Measurements from ENCODE around the gene PRR33.

The PRR33 gene

GRCh38 chr11:1899686-1900085, 8.0 kb upstream of the PRR33 start:
- Histone ChIP-seq H4K20me1 (ENCODE audit: control insufficient read depth, insufficient read depth, low read depth, low read length) (no peaks in the 10 kb centered on the region), H3F3A (ENCODE audit: control insufficient read depth, insufficient read depth) (no peaks in the 10 kb centered on the region), H3K79me2 (ENCODE audit: control insufficient read depth, low read length) (no peaks in the 10 kb centered on the region), H3K9me3 (ENCODE audit: control insufficient read depth, insufficient read depth, low read length) (no peaks in the 10 kb centered on the region), H3K4me2 (ENCODE audit: low read length) (no peak overlapping the region), H3K4me3 (ENCODE audit: low read length) (no peak overlapping the region), H3K27me3 (ENCODE audit: control insufficient read depth, low read length) (peaks cover 16% of the 10 kb centered on the region), H3K9me2 (replicated peaks; ENCODE audit: control insufficient read depth, low read length) (no peaks in the 10 kb centered on the region), H3K4me1 (ENCODE audit: control insufficient read depth, low read length) (no peaks in the 10 kb centered on the region), H3K27ac (ENCODE audit: low read depth, low read length) (no peak overlapping the region), H3K36me3 (ENCODE audit: control insufficient read depth, low read length) (no peaks in the 10 kb centered on the region)
- no peak for TF ChIP-seq EZH2phosphoT487 (IDR thresholded peaks at IDR 0.05; ENCODE audit: borderline replicate concordance, low read length)
- TF ChIP-seq CTCF (IDR thresholded peaks at IDR 0.05; ENCODE audit: low read depth, low read length, poor library complexity, severe bottlenecking): no peak

- H3K4me1 ChIP-seq (ENCODE audit: control insufficient read depth, low read length): no peaks in the 10 kb centered on the region
- TF ChIP-seq EZH2phosphoT487 (IDR thresholded peaks at IDR 0.05; ENCODE audit: borderline replicate concordance, low read length): no peak
- TF ChIP-seq CTCF (IDR thresholded peaks at IDR 0.05; ENCODE audit: low read depth, low read length, poor library complexity, severe bottlenecking): no peak
- H3K9me2 ChIP-seq (replicated peaks; ENCODE audit: control insufficient read depth, low read length): no peaks in the 10 kb centered on the region
- peaks cover 16% of the 10 kb centered on the region for H3K27me3 ChIP-seq (ENCODE audit: control insufficient read depth, low read length)
- H4K20me1 ChIP-seq (ENCODE audit: control insufficient read depth, insufficient read depth, low read depth, low read length): no peaks in the 10 kb centered on the region
- no peaks in the 10 kb centered on the region for H3K9me3 ChIP-seq (ENCODE audit: control insufficient read depth, insufficient read depth, low read length)
- no peaks in the 10 kb centered on the region for H3K79me2 ChIP-seq (ENCODE audit: control insufficient read depth, low read length)
- no peaks in the 10 kb centered on the region for H3K36me3 ChIP-seq (ENCODE audit: control insufficient read depth, low read length)
- H3K27ac ChIP-seq (ENCODE audit: low read depth, low read length): no peak overlapping the region
- H3K4me3 ChIP-seq (ENCODE audit: low read length): no peak overlapping the region
- H3K4me2 ChIP-seq (ENCODE audit: low read length): no peak overlapping the region
- no peaks in the 10 kb centered on the region for H3F3A ChIP-seq (ENCODE audit: control insufficient read depth, insufficient read depth)
Measured at GRCh38 chr11:1899090-1899489, 7.4 kb upstream of the PRR33 start.

GRCh38 chr11:1896923-1897322, 5.2 kb upstream of the PRR33 start:
- no peaks in the 10 kb centered on the region for H3K79me2 ChIP-seq (ENCODE audit: control insufficient read depth, low read length)
- peaks cover 16% of the 10 kb centered on the region for H3K27me3 ChIP-seq (ENCODE audit: control insufficient read depth, low read length)
- H3K4me3 ChIP-seq (ENCODE audit: low read length): no peak overlapping the region

More at GRCh38 chr11:1896923-1897322, 5.2 kb upstream of the PRR33 start:
- Histone ChIP-seq H3K9me3 (ENCODE audit: control insufficient read depth, insufficient read depth, low read length) (no peaks in the 10 kb centered on the region), H3K4me1 (ENCODE audit: control insufficient read depth, low read length) (no peaks in the 10 kb centered on the region), H3K27ac (ENCODE audit: low read depth, low read length) (no peak overlapping the region), H3K4me2 (ENCODE audit: low read length) (no peak overlapping the region), H3K9me2 (replicated peaks; ENCODE audit: control insufficient read depth, low read length) (no peaks in the 10 kb centered on the region), H4K20me1 (ENCODE audit: control insufficient read depth, insufficient read depth, low read depth, low read length) (no peaks in the 10 kb centered on the region), H3K36me3 (ENCODE audit: control insufficient read depth, low read length) (no peaks in the 10 kb centered on the region), H3F3A (ENCODE audit: control insufficient read depth, insufficient read depth) (no peaks in the 10 kb centered on the region)
- TF ChIP-seq CTCF (IDR thresholded peaks at IDR 0.05; ENCODE audit: low read depth, low read length, poor library complexity, severe bottlenecking) (no peak), EZH2phosphoT487 (IDR thresholded peaks at IDR 0.05; ENCODE audit: borderline replicate concordance, low read length) (no peak)
